Stimulated activated naive CD8-positive, alpha-beta T cell treated with anti-CD3 and anti-CD28 coated beads, Interleukin-15, Interleukin-2, amounts not matched to agents 100 U/mL and 50 U/mL, for 24 hours (primary cell): ENCODE measurements around the gene CTNND2.
"Not testable (repeated sequence)": the region's sequence is repeated elsewhere in the genome, so short reads cannot be mapped to it uniquely, and the experiment has no call there.

Source experiments
- ATAC-seq: fragments of 150-1000 bp; cut with Tn5 transposase; one replicate; pipeline ENCODE4 v1.10.0; 2021
- DNase-seq: peaks from one replicate; pipeline ENCODE4 v3.0.0; 2021

The CTNND2 gene

DNA sequence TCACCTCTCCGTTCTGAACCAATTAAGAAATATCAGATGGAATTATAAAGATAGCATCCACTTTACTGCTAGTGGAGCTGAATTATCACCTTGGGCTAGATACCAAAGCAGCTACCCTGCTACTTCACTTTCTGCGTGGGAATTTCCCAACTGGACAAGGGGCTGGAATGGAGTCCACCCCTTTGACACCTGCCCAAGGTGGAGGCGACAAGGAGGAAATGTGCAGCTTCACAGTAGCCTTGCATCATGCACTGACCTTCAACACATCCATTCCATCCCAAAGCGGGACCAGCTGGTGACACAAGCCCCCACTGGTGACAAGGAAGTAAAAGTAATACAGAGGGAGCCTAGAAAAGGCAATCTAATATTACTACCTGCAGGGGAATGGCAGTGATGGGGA is 30.7 kb downstream of the CTNND2 start:
- DNase-seq: no peak
- ATAC-seq: no peak

DNA sequence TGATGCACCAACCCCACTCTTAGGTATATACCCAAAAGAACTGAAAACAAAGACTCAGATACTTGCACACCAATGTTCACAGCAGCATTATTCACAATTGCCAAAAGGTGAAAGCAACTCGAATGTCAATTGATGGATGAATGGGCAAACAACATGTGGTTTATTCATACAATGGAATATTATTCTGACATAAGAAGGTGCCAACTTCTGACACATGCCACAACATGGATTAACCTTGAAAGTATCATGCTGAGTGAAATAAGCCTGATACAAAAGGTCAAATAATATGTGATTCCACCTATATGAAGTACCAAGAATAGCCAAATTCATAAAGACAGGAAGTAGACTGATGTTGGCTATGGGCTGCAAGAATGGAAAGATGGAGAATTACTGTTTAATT is 35.0 kb downstream of the CTNND2 start:
- no peak for DNase-seq
- ATAC-seq: no peak

DNA sequence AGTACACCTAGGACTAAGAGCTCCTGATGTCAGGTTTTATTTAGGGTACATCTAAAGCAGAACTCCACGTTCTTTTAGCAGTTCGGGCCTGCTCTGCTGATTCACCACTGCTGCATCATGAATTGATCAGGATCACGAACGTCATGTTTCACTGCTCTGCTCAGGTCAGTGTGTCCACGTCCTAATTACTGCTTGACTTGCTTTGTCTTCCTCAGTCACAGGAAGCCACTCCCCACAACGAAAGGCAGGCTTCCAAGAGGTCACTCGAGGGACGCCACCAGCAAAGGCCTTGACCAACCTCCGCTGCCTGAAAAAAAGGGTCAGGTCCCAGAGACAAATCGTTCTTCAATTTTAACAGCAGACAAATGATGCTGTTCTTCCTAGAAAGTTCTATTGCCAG is 40.3 kb downstream of the CTNND2 start:
- ATAC-seq (no peak), DNase-seq (no peak)

DNA sequence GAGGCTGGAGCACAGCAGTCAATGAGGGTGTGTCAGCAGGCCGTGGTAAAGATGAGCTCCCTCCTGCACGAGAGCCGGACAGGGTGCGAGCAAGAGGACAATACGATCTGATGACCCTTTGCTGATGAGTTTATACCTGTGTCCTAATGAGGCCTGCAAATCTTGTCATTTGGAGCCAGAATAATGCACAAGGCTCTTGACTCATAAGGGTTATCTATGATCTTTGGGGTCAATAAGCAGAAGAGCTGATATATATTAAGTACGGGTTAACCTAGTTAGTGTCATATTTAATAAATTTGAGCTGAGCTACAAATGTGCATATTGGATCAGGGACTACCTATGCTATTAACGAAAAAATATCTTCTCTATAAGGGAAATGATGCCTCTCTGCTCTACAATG is 46.9 kb downstream of the CTNND2 start:
- no peak for DNase-seq
- no peak for ATAC-seq

DNA sequence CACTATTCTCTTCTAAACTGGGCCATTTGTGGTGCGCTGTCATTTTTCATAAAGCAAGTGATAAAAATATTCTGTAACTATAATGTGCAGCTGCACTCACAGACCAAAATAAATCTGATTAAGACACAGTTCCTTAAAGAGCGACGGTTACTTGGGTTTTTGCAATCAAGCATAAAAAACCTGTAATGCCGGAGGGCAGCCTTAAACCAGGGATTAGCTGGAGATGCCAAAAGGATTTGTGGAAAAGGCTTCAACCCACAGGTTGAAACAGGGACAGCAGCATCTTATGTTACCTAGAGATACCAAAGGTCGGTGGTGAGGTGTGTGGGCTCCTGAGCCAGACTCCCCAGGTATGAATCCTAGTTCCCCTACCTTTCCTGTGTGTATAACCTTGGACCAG is 49.3 kb downstream of the CTNND2 start:
- DNase-seq: no peak
- no peak for ATAC-seq

DNA sequence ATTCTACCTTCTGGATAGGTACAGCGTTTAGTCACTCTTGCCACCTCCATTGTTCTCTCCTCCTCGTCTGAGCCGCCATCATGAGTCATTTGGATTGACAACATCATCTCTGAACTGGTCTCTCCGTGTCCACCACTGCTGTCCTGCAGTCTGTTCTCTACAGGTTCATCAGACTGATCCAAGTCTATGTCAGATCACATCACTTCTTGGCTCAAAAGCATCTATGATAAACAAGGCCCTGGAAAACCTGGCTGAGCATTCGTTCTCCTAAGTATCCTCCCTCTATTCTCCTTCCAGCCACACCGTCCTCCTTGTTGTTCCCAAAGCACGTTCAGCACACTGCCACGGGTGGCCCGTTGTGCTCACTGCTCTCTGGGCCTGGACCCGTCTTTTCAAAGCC is 50.5 kb downstream of the CTNND2 start:
- ATAC-seq (no peak), DNase-seq (no peak)

DNA sequence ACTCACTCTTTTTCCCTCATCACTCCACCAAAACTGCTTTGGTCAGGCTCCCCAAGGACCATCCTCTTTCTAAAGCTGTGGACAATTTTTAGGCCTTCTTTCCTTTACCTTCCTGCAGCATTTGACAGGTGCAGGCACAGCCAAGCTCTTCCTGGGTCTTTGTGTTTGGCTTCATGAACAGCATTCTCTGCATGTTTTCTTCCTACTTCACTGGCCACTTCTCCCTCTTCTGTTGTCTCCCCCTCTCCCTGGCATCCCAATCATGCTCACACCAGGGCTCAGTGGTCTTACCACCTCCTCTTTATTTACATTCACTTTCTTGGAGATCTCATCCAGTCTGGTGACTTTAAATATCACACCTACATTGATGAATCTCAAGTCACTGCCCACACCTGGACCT is 51.1 kb downstream of the CTNND2 start:
- no peak for DNase-seq
- ATAC-seq: no peak

DNA sequence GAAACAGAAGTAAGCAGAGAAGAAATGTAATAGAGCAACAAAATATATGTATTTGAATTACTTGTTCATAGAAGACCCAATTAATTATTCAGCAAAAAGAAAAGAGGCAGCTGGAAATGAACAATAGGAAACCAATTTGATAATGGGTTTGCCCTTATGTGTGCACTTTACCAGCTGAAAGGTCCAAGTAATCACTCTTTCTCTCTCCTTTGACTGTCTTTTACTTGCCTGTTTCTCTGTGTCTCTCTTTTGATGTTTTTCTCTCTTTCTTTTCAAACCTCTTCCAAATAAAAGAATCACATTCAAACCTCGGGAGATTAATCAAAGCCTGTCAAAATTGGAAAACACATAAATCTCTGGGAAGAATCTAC is 51.5 kb downstream of the CTNND2 start:
- no peak for ATAC-seq
- no peak for DNase-seq

DNA sequence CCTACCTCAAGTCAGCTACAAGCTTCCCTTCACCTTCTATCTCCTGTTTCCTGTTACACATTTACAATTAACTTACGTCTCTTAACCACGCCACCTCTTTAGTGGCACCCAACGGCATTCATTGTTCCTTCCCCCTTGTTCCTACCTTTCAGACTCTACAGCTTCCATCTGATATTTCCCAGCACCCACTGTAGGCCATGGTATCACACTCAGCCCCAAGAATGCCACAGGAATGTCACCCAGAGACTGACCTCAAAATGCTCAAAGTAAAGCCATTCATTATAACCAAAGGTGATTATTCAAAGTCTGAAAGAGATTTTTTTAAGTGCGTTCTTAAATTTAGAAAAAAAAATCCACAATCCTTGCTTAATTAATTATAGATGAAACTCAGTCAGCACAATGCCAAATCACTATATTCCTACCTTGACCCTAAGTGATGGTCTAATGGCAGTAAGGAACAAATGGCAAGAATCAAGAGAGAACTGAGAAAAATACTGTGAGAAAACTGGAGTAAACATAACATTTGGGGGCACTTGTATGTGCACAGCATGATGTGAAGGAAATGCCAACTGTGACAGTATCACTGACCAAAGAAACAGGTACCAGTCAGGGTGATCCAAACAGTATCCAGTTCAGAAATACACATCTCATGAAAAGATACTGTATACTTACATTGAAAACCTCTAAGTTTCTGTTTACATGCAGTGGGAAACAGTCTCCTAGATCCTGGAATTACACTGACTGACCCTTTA is 52.1 kb downstream of the CTNND2 start:
- ATAC-seq: no peak
- DNase-seq: no peak

DNA sequence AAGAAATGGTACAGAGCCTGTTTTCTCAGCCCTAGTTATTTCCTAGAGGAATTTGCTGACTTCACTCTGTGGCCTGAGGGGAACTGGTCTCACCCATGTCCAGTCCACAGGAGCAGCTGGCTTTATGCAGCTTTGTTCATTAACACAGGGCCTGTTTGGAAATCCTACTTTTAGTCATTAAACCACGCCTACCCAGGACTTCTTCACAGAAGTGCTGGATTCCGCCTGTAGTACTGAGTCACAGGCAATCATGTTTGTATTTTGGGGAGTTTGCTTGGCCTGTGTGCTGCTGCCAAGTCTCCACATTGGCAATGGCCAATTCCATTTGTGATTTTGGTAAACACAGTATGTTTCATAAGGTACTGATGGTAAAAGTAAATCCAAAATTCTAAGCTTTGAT is 52.8 kb downstream of the CTNND2 start:
- no peak for ATAC-seq
- no peak for DNase-seq

DNA sequence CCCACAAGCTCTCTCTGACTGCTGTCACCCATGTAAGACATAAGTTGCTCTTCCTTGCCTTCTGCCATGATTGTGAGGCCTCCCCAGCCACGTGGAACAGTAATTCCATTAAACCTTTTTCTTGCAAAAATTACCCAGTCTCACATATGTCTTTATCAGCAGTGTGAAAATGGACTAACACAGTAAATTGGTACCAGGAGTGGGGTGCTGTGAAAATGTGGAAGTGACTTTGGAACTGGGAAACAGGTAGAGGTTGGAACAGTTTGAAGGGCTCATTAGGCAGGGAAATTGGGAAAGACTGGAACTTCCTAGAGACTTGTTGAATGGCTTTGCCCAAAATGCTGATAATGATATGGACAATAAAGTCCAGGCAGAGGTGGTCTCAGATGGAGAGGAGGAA is 75.7 kb downstream of the CTNND2 start:
- DNase-seq, ATAC-seq: not testable (repeated sequence)

DNA sequence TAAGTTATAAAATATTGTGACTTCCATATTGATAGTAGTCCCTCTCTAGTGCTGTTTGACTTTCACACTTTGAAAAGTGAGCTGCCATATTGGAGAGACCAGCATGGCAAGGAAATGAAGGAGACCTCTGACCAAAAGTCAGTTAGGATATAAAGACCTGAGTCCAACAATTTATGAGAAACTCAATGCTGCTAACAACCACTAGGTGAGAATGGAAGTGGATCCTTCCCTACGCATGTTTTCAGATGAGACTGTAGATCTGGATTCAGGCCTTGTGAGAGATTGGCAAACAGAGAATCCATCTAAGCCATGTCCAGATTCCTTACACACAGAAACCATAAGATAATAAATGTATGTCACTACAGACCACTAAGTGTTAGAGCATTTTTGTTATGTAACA is 81.6 kb downstream of the CTNND2 start:
- no peak for DNase-seq
- ATAC-seq: no peak

DNA sequence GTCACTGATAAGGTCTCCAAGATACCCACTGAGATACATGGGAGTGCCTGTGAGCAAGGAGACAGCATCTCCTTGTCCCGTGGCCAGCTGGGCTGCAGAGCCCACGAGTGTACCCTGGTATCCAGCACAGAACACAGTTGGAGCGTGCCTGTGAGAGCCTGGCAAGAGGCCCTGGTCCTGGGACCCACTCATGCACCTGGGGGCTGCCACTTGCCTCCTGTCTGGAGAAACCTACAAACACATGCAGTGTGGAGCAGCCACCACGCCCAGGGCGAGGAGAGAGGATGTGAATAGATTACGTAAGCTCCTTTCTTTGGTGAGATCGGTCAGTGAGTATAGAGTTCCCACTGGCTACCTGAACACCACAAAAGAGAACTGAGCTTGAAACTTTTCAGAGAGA is 88.3 kb downstream of the CTNND2 start:
- no peak for ATAC-seq
- no peak for DNase-seq

DNA sequence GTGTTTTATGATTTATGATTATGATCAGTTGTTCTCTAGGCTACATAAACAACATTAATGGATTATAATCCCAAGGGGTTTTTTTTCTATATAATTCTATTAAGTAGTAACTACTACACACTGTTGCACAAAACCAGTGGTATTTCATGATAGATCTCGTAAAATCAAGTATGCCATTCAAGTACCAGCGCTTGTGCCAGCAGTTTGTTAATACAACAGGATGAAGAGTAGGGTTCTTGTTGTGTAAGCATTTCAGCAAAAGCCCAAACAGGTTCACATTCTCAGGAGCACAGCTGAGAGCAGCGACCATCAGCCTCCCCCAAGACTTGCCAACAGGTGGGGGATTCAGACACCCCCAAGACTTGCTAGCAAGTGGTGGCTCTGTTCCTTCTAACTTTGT is 88.8 kb downstream of the CTNND2 start:
- no peak for ATAC-seq
- no peak for DNase-seq

DNA sequence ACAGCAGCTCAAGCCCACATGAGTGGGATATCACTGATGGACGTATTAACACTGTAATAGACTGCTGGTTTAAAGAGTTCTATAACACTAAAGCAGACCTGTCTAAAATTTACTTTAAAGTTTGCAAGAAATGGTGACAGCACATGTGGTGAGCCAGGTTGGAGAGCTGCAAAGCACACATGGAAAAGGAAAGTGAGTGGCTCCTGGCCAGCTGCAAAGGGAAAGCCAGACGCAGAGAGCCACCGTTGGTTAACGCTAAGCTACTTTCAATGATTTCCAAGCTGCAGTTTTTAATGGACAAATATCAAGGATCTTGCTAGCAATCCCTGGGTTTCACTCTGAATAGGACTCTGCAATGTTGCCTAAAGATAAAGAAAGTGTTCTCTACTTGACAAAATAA is 89.9 kb downstream of the CTNND2 start:
- DNase-seq (no peak), ATAC-seq (no peak)

DNA sequence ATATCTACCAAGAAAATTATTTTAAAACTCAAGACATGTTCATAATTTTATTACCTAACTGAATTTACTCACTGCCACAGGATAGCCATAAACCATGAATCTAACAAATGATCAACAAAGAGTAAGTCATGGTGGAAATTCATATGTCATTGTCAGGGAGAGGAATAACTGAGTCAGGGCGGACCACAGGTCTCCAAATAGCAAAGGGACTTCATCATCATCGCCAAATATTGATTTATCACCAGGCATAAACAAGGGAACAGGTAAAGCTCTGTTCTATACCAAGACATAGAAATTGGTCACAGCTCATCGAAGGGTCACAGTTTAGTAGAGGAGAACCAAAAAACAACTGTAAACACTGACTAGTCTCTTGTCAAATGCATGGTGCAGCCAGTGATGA is 94.8 kb downstream of the CTNND2 start:
- ATAC-seq (no peak), DNase-seq (no peak)

DNA sequence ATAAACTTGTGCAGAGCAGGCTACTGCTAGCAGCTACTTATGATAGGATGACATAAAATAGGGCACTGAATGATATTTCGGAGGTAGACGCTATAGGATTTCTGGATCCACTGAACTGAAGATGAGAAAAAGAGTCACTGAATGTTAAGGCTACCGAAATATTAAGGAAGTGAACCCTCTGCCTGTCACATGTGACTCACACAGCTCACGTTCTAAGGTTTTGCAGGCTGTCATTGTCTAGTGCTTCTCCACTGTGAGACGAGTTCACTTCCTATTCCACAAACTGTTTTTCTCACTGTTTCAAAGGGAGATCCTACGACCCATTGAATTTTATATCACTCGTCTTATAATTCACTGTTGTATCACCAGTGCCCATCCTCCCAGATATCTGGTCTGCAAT is 100.8 kb downstream of the CTNND2 start:
- DNase-seq (no peak), ATAC-seq (no peak)

DNA sequence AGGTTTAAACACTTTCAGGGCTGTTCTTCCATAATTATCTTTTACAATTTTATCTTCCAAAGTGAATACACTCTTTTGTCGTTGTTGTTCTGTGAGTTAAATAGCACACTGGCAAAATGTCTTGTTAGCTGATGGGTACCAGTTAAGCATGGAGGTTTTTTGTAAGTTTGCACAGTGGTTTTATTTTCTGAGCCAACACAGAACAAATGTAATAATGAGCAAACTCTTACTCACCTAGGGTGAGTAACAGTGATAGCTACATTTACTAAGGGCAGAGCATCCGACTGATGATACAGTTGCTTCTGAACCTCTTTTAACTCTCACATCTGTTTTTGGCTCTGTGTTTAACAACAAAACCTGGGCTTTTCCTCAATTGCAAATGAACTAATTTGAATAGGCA is 103.2 kb downstream of the CTNND2 start:
- DNase-seq (no peak), ATAC-seq (no peak)

DNA sequence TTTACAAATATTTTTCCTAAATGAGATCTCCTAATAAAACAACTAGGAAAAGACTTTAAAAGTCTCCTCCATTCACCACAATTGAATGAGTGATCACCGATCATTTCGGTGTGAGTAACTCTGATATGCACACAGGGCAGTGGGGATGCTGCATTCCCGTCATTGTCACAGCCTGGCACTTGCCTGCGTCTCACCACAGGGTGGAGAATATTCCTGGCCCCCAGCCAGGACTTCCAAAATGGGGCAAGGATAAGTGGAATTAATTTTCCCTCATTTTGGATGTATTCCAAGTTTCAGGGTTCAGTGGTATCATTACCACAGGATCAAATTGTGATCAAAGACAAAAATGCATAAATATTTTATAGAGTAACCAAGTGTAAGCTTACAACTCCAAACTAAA is 107.1 kb downstream of the CTNND2 start:
- ATAC-seq (no peak), DNase-seq (no peak)

DNA sequence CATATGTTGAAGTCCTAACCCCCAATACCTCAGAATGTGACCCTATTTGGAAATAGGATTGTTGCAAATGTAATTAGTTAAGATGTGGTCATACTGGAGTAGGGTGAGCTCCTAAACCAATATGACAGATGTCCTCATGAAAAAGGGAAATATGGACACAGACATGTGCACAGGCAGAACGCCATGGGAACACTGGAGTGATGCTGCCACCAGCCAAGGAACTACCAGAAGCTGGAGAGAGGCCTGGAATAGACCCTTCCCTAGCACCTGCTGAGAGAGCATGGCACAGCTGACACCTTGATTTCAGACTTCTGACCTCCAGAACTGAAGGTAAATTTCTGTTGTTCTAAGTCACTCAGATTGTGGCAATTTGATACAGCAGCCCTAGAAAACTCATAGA is 110.8 kb downstream of the CTNND2 start:
- no peak for ATAC-seq
- no peak for DNase-seq

DNA sequence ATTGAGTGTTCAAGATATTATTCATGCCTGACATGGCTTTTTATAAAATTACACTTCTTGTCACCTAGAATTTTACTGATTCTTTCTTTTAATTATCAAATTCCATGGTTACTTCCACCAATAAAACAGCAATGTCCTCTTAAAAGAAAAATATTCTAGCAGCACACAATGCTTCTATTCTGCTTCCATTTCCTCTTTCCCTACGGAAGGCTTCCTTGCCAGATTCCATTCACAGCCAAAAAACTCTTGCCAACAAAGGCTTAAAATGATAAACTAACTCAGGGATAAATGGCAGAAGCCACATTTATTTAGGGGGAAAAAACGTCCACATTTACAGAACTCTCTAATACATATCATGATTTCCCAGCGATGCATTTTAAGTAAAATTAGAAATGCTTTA is 111.6 kb downstream of the CTNND2 start:
- DNase-seq (no peak), ATAC-seq (no peak)

DNA sequence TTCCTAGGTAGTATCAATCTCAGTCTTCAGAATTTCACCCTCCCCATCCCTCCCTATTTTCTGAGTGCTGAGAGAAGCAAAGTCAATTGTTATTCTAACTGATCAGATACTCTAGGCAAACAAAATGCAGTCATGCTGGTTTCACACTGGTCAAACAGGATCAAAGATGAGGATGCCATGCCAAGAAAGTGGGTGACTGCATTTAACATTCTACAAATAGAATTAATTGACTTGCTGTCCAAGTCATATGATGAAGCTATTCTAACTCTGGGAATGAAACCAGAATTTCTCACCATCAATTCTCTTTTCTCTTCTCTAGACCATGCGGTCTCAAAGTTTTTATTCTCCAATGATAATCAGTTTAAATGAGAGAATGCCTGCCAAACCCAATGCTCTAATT is 112.5 kb downstream of the CTNND2 start:
- DNase-seq (no peak), ATAC-seq (no peak)

DNA sequence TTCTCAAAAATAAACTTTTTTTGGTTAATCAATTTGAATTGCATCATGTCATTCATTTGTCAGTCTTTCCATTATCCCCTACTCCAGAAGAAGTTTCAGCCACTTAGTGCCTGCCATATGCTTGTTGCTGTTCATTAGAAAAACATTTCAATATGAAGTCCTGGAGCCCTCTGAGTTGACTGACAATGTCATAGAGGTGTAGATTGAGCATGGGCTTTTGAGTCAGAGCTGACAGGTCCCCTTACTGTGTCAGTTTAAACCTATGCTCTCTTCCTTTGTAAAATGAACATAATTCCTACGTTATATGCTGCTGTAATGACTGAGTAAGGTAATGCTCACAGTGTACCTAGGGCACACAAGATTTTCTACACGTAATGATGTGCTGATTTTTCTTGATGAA is 114.0 kb downstream of the CTNND2 start:
- no peak for DNase-seq
- no peak for ATAC-seq

DNA sequence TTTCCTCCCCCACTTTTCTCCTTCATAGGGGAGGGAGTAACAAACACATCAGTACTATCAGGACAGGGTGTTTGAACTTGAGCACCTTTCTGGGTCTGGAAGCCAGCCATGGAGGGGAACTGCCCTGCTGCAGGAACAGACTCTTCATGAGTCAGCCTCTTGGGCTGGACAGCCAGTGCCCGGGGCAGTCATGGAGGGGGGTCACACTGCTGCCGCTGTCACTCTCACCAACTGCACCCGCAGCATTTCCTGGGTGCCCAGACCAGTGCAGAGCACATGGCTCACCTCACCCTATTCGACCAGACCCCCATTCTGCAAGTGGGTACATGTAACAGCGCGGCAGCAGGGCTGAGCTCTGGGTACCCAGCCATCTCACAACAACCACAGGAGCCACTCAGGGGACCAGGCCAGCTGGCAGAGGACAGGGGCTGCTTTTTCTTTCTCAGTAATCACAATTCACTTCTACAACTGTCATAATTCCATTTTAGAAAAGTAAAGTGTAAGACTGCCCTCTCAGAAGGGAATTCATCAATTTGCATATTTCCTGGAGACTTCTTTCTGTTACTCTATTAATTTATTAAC is 118.4 kb downstream of the CTNND2 start:
- DNase-seq (no peak), ATAC-seq (no peak)
